Stimulated activated effector memory CD8-positive, alpha-beta T cell treated with anti-CD3 and anti-CD28 coated beads, Interleukin-12 subunit alpha, Interleukin-12 subunit beta, amount 100 ng/mL, for 72 hours (primary cell): Measurements from ENCODE around the gene MIR17HG.
A peak's percentile ranks its signal among the peaks of the same experiment; 100 is the strongest.

ENCODE experiments used
- ATAC-seq: fragments of 150-1000 bp; cut with Tn5 transposase; 2 replicates; pipeline ENCODE4 v1.10.0; 2021
- DNase-seq, 2 donors: peaks; one replicate each; pipeline ENCODE4 v3.0.0; 2021 to 2022; ENCODE audit warnings: low spot score in 2 of 2
- H3K27ac Mint-ChIP-seq: one replicate; pipeline ENCODE4 v1.8.0; 2022; ENCODE audit warnings: mild to moderate bottlenecking, mixed read lengths
- H3K36me3 Mint-ChIP-seq: one replicate; pipeline ENCODE4 v1.8.0; 2022; ENCODE audit warnings: mild to moderate bottlenecking, mixed read lengths
- H3K4me1 Mint-ChIP-seq: one replicate; pipeline ENCODE4 v1.8.0; 2022; ENCODE audit warnings: mixed read lengths
- H3K4me3 Mint-ChIP-seq: one replicate; pipeline ENCODE4 v1.8.0; 2022; ENCODE audit warnings: mild to moderate bottlenecking, mixed read lengths
- H3K9me3 Mint-ChIP-seq: one replicate; pipeline ENCODE4 v1.8.0; 2022; ENCODE audit warnings: mixed read lengths

MIR17HG gene

GRCh38 chr13:91372911-91373310, 25.4 kb downstream of the MIR17HG start:
- H3K4me1 Mint-ChIP-seq: peaks cover 14% of the 10 kb centered on the region
- H3K4me3 Mint-ChIP-seq: no peak overlapping the region
- H3K27ac Mint-ChIP-seq: no peak overlapping the region
- no peak for ATAC-seq
- no peaks in the 10 kb centered on the region for H3K36me3 Mint-ChIP-seq
- DNase-seq: no peak
- H3K9me3 Mint-ChIP-seq: no peaks in the 10 kb centered on the region

- ATAC-seq (peak; percentile 58), DNase-seq (no peak)
- Mint-ChIP-seq H3K9me3 (no peaks in the 10 kb centered on the region), H3K27ac (no peak overlapping the region), H3K4me3 (no peak overlapping the region), H3K4me1 (peaks cover 8% of the 10 kb centered on the region), H3K36me3 (no peaks in the 10 kb centered on the region)
These were observed 27.7 kb downstream of the MIR17HG start for GRCh38 chr13:91375116-91375729.

GRCh38 chr13:91381371-91381770, 33.9 kb downstream of the MIR17HG start:
- no peak overlapping the region for H3K4me3 Mint-ChIP-seq
- DNase-seq (no peak), ATAC-seq (no peak)
- no peaks in the 10 kb centered on the region for H3K36me3 Mint-ChIP-seq
- no peaks in the 10 kb centered on the region for H3K4me1 Mint-ChIP-seq
- H3K9me3 Mint-ChIP-seq: no peaks in the 10 kb centered on the region
- no peak overlapping the region for H3K27ac Mint-ChIP-seq

- ATAC-seq (peak; percentile 31), DNase-seq (no peak)
- Mint-ChIP-seq H3K36me3 (no peaks in the 10 kb centered on the region), H3K4me1 (no peaks in the 10 kb centered on the region), H3K9me3 (no peaks in the 10 kb centered on the region), H3K4me3 (no peak overlapping the region), H3K27ac (no peak overlapping the region)
These were observed 36.3 kb downstream of the MIR17HG start for GRCh38 chr13:91383836-91384235.

GRCh38 chr13:91384896-91385295, 37.4 kb downstream of the MIR17HG start:
- Mint-ChIP-seq H3K36me3 (no peaks in the 10 kb centered on the region), H3K4me3 (no peak overlapping the region), H3K27ac (no peak overlapping the region), H3K4me1 (no peaks in the 10 kb centered on the region), H3K9me3 (no peaks in the 10 kb centered on the region)
- no peak for DNase-seq
- no peak for ATAC-seq

GRCh38 chr13:91389186-91389585, 41.7 kb downstream of the MIR17HG start:
- H3K4me1 Mint-ChIP-seq: no peaks in the 10 kb centered on the region
- H3K4me3 Mint-ChIP-seq: no peak overlapping the region
- ATAC-seq (no peak), DNase-seq (no peak)
- H3K27ac Mint-ChIP-seq: no peak overlapping the region
- no peaks in the 10 kb centered on the region for H3K36me3 Mint-ChIP-seq
- H3K9me3 Mint-ChIP-seq: no peaks in the 10 kb centered on the region

GRCh38 chr13:91397595-91397994, 50.1 kb downstream of the MIR17HG start:
- no peaks in the 10 kb centered on the region for H3K9me3 Mint-ChIP-seq
- no peaks in the 10 kb centered on the region for H3K36me3 Mint-ChIP-seq
- H3K4me1 Mint-ChIP-seq: peaks cover 12% of the 10 kb centered on the region
- DNase-seq (no peak), ATAC-seq (no peak)
- no peak overlapping the region for H3K27ac Mint-ChIP-seq
- no peak overlapping the region for H3K4me3 Mint-ChIP-seq

GRCh38 chr13:91398413-91399188, 51.1 kb downstream of the MIR17HG start, which contains the start of gene GPC5:
Gene GPC5, plus strand, starts transcription at chr13:91398621.
- ATAC-seq: peak; percentile 98
- peak within 1 kb of the TSS; percentile 50 for H3K27ac Mint-ChIP-seq

GRCh38 chr13:91399189-91400062, 51.9 kb downstream of the MIR17HG start:
- Mint-ChIP-seq H3K4me3 (peak overlapping the region; percentile 72), H3K36me3 (no peaks in the 10 kb centered on the region), H3K4me1 (peaks cover 12% of the 10 kb centered on the region), H3K27ac (peak overlapping the region; percentile 50), H3K9me3 (no peaks in the 10 kb centered on the region)
- ATAC-seq (peak; percentile 1), DNase-seq (no peak)

More at GRCh38 chr13:91398413-91399188, 51.1 kb downstream of the MIR17HG start, which contains the start of gene GPC5:
- no peaks in the 10 kb centered on the region for H3K9me3 Mint-ChIP-seq
- H3K36me3 Mint-ChIP-seq: no peaks in the 10 kb centered on the region
- H3K4me1 Mint-ChIP-seq: peaks cover 12% of the 10 kb centered on the region
- peak within 1 kb of the TSS; percentile 72 for H3K4me3 Mint-ChIP-seq
- DNase-seq: peak; percentile 80 to 83

GRCh38 chr13:91400063-91400399, 52.5 kb downstream of the MIR17HG start:
- Mint-ChIP-seq H3K4me1 (peaks cover 12% of the 10 kb centered on the region), H3K27ac (no peak overlapping the region)

GRCh38 chr13:91400671-91401070, 53.2 kb downstream of the MIR17HG start:
- no peak for DNase-seq
- Mint-ChIP-seq H3K36me3 (no peaks in the 10 kb centered on the region), H3K9me3 (no peaks in the 10 kb centered on the region), H3K27ac (no peak overlapping the region), H3K4me3 (no peak overlapping the region), H3K4me1 (peaks cover 12% of the 10 kb centered on the region)
- ATAC-seq: no peak

More at GRCh38 chr13:91400063-91400399, 52.5 kb downstream of the MIR17HG start:
- H3K36me3 Mint-ChIP-seq: no peaks in the 10 kb centered on the region
- ATAC-seq (no peak), DNase-seq (no peak)
- H3K9me3 Mint-ChIP-seq: no peaks in the 10 kb centered on the region
- peak overlapping the region; percentile 72 for H3K4me3 Mint-ChIP-seq

GRCh38 chr13:91401920-91402319, 54.4 kb downstream of the MIR17HG start:
- Mint-ChIP-seq H3K4me3 (no peak overlapping the region), H3K4me1 (peaks cover 17% of the 10 kb centered on the region), H3K27ac (no peak overlapping the region), H3K9me3 (no peaks in the 10 kb centered on the region), H3K36me3 (no peaks in the 10 kb centered on the region)
- no peak for DNase-seq
- ATAC-seq: no peak
